NCI-H1417 (cell line): Measurements from ENCODE around the gene KAZN.

Experiments
- DNase-seq, 3 experiments: peaks; one replicate each; lab custom pipeline; 2025; lab: John Stamatoyannopoulos, UW

Gene KAZN

GRCh38 chr1:14932034-14932638 lies 333.7 kb downstream of the KAZN start:
- DNase-seq: no peak

- DNase-seq: no peak
Observed at GRCh38 chr1:14934867-14935266, 336.4 kb downstream of the KAZN start.

- no peak for DNase-seq
Observed at GRCh38 chr1:14936815-14937214, 338.3 kb downstream of the KAZN start.

- DNase-seq: peak in 1 of 3 experiments; percentile 11
Observed at GRCh38 chr1:14937288-14937949, 338.9 kb downstream of the KAZN start.

GRCh38 chr1:14939527-14940284 lies 341.2 kb downstream of the KAZN start:
- DNase-seq: no peak

GRCh38 chr1:14940285-14940870 lies 341.9 kb downstream of the KAZN start:
- no peak for DNase-seq

- DNase-seq: no peak
Observed at GRCh38 chr1:14941864-14942263, 343.4 kb downstream of the KAZN start.

- no peak for DNase-seq
Observed at GRCh38 chr1:14944471-14944985, 346.0 kb downstream of the KAZN start.

GRCh38 chr1:14945132-14946010 lies 346.9 kb downstream of the KAZN start:
- DNase-seq: no peak

GRCh38 chr1:14946011-14946359 lies 347.5 kb downstream of the KAZN start:
- no peak for DNase-seq

GRCh38 chr1:14946684-14947238 lies 348.3 kb downstream of the KAZN start:
- DNase-seq: no peak

GRCh38 chr1:14947421-14947820 lies 348.9 kb downstream of the KAZN start:
- no peak for DNase-seq

- DNase-seq: no peak
Observed at GRCh38 chr1:14948112-14948652, 349.7 kb downstream of the KAZN start.

GRCh38 chr1:14949270-14949835 lies 350.9 kb downstream of the KAZN start:
- DNase-seq: no peak

- no peak for DNase-seq
Observed at GRCh38 chr1:14949836-14950713, 351.6 kb downstream of the KAZN start.

GRCh38 chr1:14951766-14952165 lies 353.3 kb downstream of the KAZN start:
- DNase-seq: no peak

GRCh38 chr1:14952626-14953314 lies 354.3 kb downstream of the KAZN start:
- no peak for DNase-seq

GRCh38 chr1:14954210-14954609 lies 355.7 kb downstream of the KAZN start:
- no peak for DNase-seq

GRCh38 chr1:14954930-14955329 lies 356.4 kb downstream of the KAZN start:
- no peak for DNase-seq
